GM23248 (cell line): Measurements from ENCODE around the gene JARID2. TPM values are rescaled to one million over a fixed set of nuclear protein-coding genes. Genes with fewer than 3 reads are reported as not detected.

Source experiments
- DNase-seq: peaks from one replicate; pipeline ENCODE4 v3.0.0-alpha.2; 2015
- H2AFZ ChIP-seq: fragments of 200-600 bp; sonication (generic); 2 replicates; pipeline ENCODE4 v1.6.1; 2016; ENCODE audit warnings: antibody characterized with exemption
- H3F3A ChIP-seq: fragments of 200-600 bp; sonication (generic); 2 replicates; pipeline ENCODE4 v1.6.1; 2016; ENCODE audit warnings: mild to moderate bottlenecking, antibody characterized with exemption, mixed run types; ENCODE audit not compliant: insufficient read depth
- H3K27ac ChIP-seq: fragments of 200-600 bp; sonication (generic); 2 replicates; pipeline ENCODE4 v1.5.1; 2016; ENCODE audit warnings: mild to moderate bottlenecking
- H3K27me3 ChIP-seq: fragments of 200-600 bp; sonication (generic); replicated peaks from 2 replicates; pipeline ENCODE4 v1.6.1; 2016; ENCODE audit warnings: mild to moderate bottlenecking; ENCODE audit not compliant: insufficient read depth
- H3K36me3 ChIP-seq: fragments of 200-600 bp; sonication (generic); 2 replicates; pipeline ENCODE4 v1.6.1; 2016; ENCODE audit warnings: low read depth, mild to moderate bottlenecking
- H3K4me1 ChIP-seq: fragments of 200-600 bp; sonication (generic); 2 replicates; pipeline ENCODE4 v1.6.1; 2016; ENCODE audit warnings: mild to moderate bottlenecking; ENCODE audit not compliant: insufficient read depth
- H3K4me2 ChIP-seq: fragments of 200-600 bp; sonication (generic); one replicate; pipeline ENCODE4 v1.6.1; 2016; ENCODE audit warnings: mild to moderate bottlenecking; ENCODE audit not compliant: unreplicated experiment
- H3K4me3 ChIP-seq: fragments of 200-600 bp; sonication (generic); 2 replicates; pipeline ENCODE4 v1.5.1; 2016; ENCODE audit warnings: mild to moderate bottlenecking
- H3K79me2 ChIP-seq: fragments of 200-600 bp; sonication (generic); 2 replicates; pipeline ENCODE4 v1.6.1; 2016; ENCODE audit warnings: mild to moderate bottlenecking; ENCODE audit not compliant: insufficient read depth
- H3K9ac ChIP-seq: fragments of 200-600 bp; sonication (generic); 2 replicates; pipeline ENCODE4 v1.6.1; 2016; ENCODE audit warnings: mild to moderate bottlenecking
- H3K9me2 ChIP-seq: fragments of 200-600 bp; sonication (generic); 2 replicates; pipeline ENCODE4 v1.6.1; 2016; ENCODE audit warnings: mixed run types, mild to moderate bottlenecking, moderate library complexity; ENCODE audit not compliant: insufficient read depth
- H3K9me3 ChIP-seq: fragments of 200-600 bp; sonication (generic); one replicate; pipeline ENCODE4 v1.6.1; 2017; ENCODE audit warnings: low read depth
- H4K20me1 ChIP-seq: fragments of 200-600 bp; sonication (generic); 2 replicates; pipeline ENCODE4 v1.6.0; 2016; ENCODE audit not compliant: insufficient read depth
- EZH2 ChIP-seq: fragments of 200-600 bp; sonication (generic); IDR thresholded peaks from 2 replicates; pipeline ENCODE4 v1.6.1; 2018; ENCODE audit warnings: antibody characterized with exemption, mild to moderate bottlenecking; ENCODE audit not compliant: insufficient read depth, poor library complexity, severe bottlenecking
- EZH2phosphoT487 ChIP-seq: fragments of 200-600 bp; sonication (generic); IDR thresholded peaks from 2 replicates; pipeline ENCODE4 v1.6.1; 2018; ENCODE audit warnings: antibody characterized with exemption, moderate library complexity, mild to moderate bottlenecking, low read depth; ENCODE audit not compliant: insufficient read depth
- WGBS, 2 experiments: methylation state at CpG; one replicate each; pipeline ENCODE4 v1.1.6; 2015 to 2017; ENCODE audit warnings: low lambda C conversion rate in 2 of 2, low coverage in 1 of 2; ENCODE audit errors: missing lambda C conversion rate in 2 of 2; 5-methylcytosine and 5-hydroxymethylcytosine counted together
- in situ Hi-C: fragments of 300-500 bp; cut with MboI; formaldehyde crosslinking; loops from 2 replicates; pipeline ENCODE4 v1.15.0; 2020
- polyA plus RNA-seq: library from polyadenylated mRNA; unstranded; fragments of >200 nt; fragmentation: Nextera tagmentation; extraction: Ambion mirVana; gene quantifications from 2 replicates; pipeline ENCODE4 v1.2.1, GENCODE V29; 2016
- total RNA-seq: library from RNA; depleted of rRNA; stranded (reverse); fragments of >200 nt; shearing (Covaris generic); gene quantifications from 2 replicates; pipeline ENCODE4 v1.2.3, GENCODE V29; 2014

The JARID2 gene
- total and polyA plus RNA-seq, 2 experiments from 2014 or later, result 3.9 to 9.3 TPM

GRCh38 chr6:15516378-15516777, 270.5 kb downstream of the JARID2 start:
- no peaks in the 10 kb centered on the region for H3K9me3 ChIP-seq
- H4K20me1 ChIP-seq, result no peaks in the 10 kb centered on the region
- no peaks in the 10 kb centered on the region; the same call in 1 of the 2 replicates for H3K79me2 ChIP-seq
- no peak for DNase-seq
- no peaks in the 10 kb centered on the region for H3K27me3 ChIP-seq
- TF ChIP-seq EZH2, result no peak
- no peak for TF ChIP-seq EZH2phosphoT487
- no peak overlapping the region for H3K4me3 ChIP-seq
- H3K9me2 ChIP-seq, result no peaks in the 10 kb centered on the region
- H3K36me3 ChIP-seq, result peaks cover 26% of the 10 kb centered on the region; the same call in 1 of the 2 replicates
- H3K27ac ChIP-seq, result no peak overlapping the region
- no peak overlapping the region for H2AFZ ChIP-seq
- H3F3A ChIP-seq, result no peaks in the 10 kb centered on the region; the same call in 1 of the 2 replicates
- 97 to 99% methylated on average over 13 of the region's 13 CpGs for WGBS, 2 experiments
- in situ Hi-C loops, result no loop called here
- no peak overlapping the region for H3K9ac ChIP-seq
- H3K4me1 ChIP-seq, result peaks cover 4% of the 10 kb centered on the region; the same call in 1 of the 2 replicates
- H3K4me2 ChIP-seq, result no peak overlapping the region

GRCh38 chr6:15516923-15517560, 271.2 kb downstream of the JARID2 start:
- H3K9ac ChIP-seq, result no peak overlapping the region
- TF ChIP-seq EZH2phosphoT487 (no peak), EZH2 (no peak)
- no peaks in the 10 kb centered on the region for H3K27me3 ChIP-seq
- no peaks in the 10 kb centered on the region; the same call in 1 of the 2 replicates for H3F3A ChIP-seq
- H3K4me3 ChIP-seq, result no peak overlapping the region
- H3K4me2 ChIP-seq, result no peak overlapping the region
- no peak for DNase-seq
- H3K36me3 ChIP-seq, result peaks cover 29% of the 10 kb centered on the region; the same call in 1 of the 2 replicates
- no peak overlapping the region for H2AFZ ChIP-seq
- no peaks in the 10 kb centered on the region for H4K20me1 ChIP-seq
- WGBS, 2 experiments, result 95% methylated on average over 29 of the region's 29 CpGs
- no peaks in the 10 kb centered on the region for H3K9me2 ChIP-seq
- H3K4me1 ChIP-seq, result peaks cover 4% of the 10 kb centered on the region; the same call in 1 of the 2 replicates
- H3K27ac ChIP-seq, result no peak overlapping the region
- in situ Hi-C loops, result no loop called here
- H3K79me2 ChIP-seq, result no peaks in the 10 kb centered on the region
- no peaks in the 10 kb centered on the region for H3K9me3 ChIP-seq

GRCh38 chr6:15517600-15517999, 271.7 kb downstream of the JARID2 start:
- no peak overlapping the region for H3K4me2 ChIP-seq
- no peaks in the 10 kb centered on the region for H4K20me1 ChIP-seq
- in situ Hi-C loops, result no loop called here
- H3K27me3 ChIP-seq, result no peaks in the 10 kb centered on the region
- H3K4me3 ChIP-seq, result no peak overlapping the region
- H3K4me1 ChIP-seq, result peaks cover 4% of the 10 kb centered on the region; the same call in 1 of the 2 replicates
- H3K36me3 ChIP-seq, result peaks cover 33% of the 10 kb centered on the region; the same call in 1 of the 2 replicates
- no peak overlapping the region for H2AFZ ChIP-seq
- WGBS, 2 experiments, result 97 to 98% methylated on average over 11 of the region's 11 CpGs
- H3K9ac ChIP-seq, result no peak overlapping the region
- no peak overlapping the region for H3K27ac ChIP-seq
- TF ChIP-seq EZH2phosphoT487 (no peak), EZH2 (no peak)
- no peaks in the 10 kb centered on the region; the same call in 1 of the 2 replicates for H3F3A ChIP-seq
- H3K79me2 ChIP-seq, result no peaks in the 10 kb centered on the region
- H3K9me3 ChIP-seq, result no peaks in the 10 kb centered on the region
- DNase-seq, result no peak
- no peaks in the 10 kb centered on the region for H3K9me2 ChIP-seq

GRCh38 chr6:15518057-15518456, 272.2 kb downstream of the JARID2 start:
- Histone ChIP-seq H3K9ac (no peak overlapping the region), H2AFZ (no peak overlapping the region), H3K4me2 (no peak overlapping the region), H3K4me3 (no peak overlapping the region), H4K20me1 (no peaks in the 10 kb centered on the region), H3K27me3 (no peaks in the 10 kb centered on the region), H3F3A (no peaks in the 10 kb centered on the region; the same call in 1 of the 2 replicates), H3K9me3 (no peaks in the 10 kb centered on the region), H3K79me2 (no peaks in the 10 kb centered on the region), H3K27ac (no peak overlapping the region), H3K36me3 (peaks cover 36% of the 10 kb centered on the region; the same call in 1 of the 2 replicates), H3K4me1 (peaks cover 4% of the 10 kb centered on the region; the same call in 1 of the 2 replicates), H3K9me2 (no peaks in the 10 kb centered on the region)
- in situ Hi-C loops, result no loop called here
- WGBS, 2 experiments, result 90 to 94% methylated on average over 9 of the region's 9 CpGs
- DNase-seq, result no peak
- TF ChIP-seq EZH2phosphoT487, result no peak
- TF ChIP-seq EZH2, result no peak
